ENCODE data around the gene PSTK.

GRCh38 chr10:122957474-122957873 is 22.7 kb upstream of the PSTK start:
- TF ChIP-seq MAX (IDR thresholded peaks at IDR 0.05) (no peak), NFIC (IDR thresholded peaks at IDR 0.05) (no peak), YY1 (IDR thresholded peaks at IDR 0.05; ENCODE audit: low read depth) (no peak), TCF12 (IDR thresholded peaks at IDR 0.05; ENCODE audit: low read depth) (no peak), ZBTB7A (IDR thresholded peaks at IDR 0.05; ENCODE audit: low read depth) (no peak), EGR1 (IDR thresholded peaks at IDR 0.05) (no peak), TEAD4 (IDR thresholded peaks at IDR 0.05) (no peak), REST (IDR thresholded peaks at IDR 0.05; ENCODE audit: low read depth) (no peak), RAD21 (IDR thresholded peaks at IDR 0.05; ENCODE audit: low read depth) (no peak), FOXM1 (IDR thresholded peaks at IDR 0.05; ENCODE audit: borderline replicate concordance, low read depth) (no peak)
